D721Med (cell line): ENCODE data around the gene GPR152.
"Not testable (repeated sequence)": the region's sequence is repeated elsewhere in the genome, so short reads cannot be mapped to it uniquely, and the experiment has no call there.

Experiments
- DNase-seq: peaks from one replicate; pipeline ENCODE4 v3.0.0; 2011; ENCODE audit warnings: low spot score; ENCODE audit not compliant: insufficient read length
- FAIRE-seq: peaks from 2 replicates; lab custom pipeline; 2011; peaks lifted over from hg19 to GRCh38; lab: Jason Lieb, UNC
- CTCF ChIP-seq: IDR thresholded peaks from 2 replicates; pipeline ENCODE4 v1.5.1; 2012; ENCODE audit warnings: mild to moderate bottlenecking, control low read depth; ENCODE audit not compliant: insufficient read depth; ENCODE audit errors: missing control alignments

The GPR152 gene

GRCh38 chr11:67492069-67492727 lies 39.7 kb upstream of the GPR152 start:
- FAIRE-seq (no peak), DNase-seq (no peak)
- TF ChIP-seq CTCF = no peak

DNA sequence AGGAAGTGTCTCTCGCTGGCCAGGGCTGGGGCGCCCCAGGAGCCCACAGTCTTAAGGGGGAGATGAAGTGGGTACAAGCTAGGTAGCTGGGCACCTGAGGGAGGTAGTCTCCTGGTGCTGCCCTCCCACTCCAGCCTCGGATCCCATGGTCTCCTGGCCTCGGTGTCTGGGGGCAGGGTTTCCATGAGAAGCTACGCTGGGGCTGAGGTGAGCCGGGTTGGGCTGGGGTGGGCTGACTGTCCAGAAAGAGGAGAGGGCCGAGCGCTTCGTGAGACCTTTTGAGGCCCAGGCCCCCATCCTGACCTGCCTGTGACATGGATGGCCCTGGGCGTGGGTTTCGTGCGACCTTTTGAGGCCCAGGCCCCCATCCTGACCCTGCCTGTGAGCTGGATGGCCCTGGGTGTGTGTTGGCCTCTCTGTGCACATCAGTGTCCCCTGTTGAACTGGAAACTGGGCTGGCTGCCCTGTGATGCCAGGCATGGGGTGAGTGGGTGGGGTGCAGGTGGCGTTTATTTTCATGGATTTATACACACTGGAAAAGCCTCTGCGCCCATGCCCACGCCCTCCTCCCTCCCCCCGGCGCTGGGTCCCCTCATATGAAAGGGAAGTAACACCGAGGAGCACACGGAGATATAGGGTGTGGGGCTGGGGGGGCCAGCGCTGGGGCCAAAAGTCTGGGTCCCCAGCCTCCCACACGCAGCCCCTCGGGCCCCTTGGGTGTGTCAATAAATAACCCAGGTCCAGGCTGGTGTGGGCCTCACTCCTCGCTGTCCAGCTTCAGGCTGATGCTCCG lies 38.9 kb upstream of the GPR152 start:
- peak; percentile 13 for DNase-seq
- no peak for FAIRE-seq
- TF ChIP-seq CTCF = no peak

DNA sequence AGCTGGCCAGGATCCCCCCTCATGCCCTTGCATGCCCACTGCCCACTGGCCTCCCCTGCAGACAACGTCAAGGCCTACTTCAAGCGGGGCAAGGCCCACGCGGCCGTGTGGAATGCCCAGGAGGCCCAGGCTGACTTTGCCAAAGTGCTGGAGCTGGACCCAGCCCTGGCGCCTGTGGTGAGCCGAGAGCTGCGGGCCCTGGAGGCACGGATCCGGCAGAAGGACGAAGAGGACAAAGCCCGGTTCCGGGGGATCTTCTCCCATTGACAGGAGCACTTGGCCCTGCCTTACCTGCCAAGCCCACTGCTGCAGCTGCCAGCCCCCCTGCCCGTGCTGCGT lies 38.2 kb upstream of the GPR152 start:
- FAIRE-seq (no peak), DNase-seq (peak; percentile 7)
- TF ChIP-seq CTCF = no peak

- TF ChIP-seq CTCF = no peak
- DNase-seq (no peak), FAIRE-seq (no peak)
Observed at GRCh38 chr11:67489885-67490726, 37.6 kb upstream of the GPR152 start.

DNA sequence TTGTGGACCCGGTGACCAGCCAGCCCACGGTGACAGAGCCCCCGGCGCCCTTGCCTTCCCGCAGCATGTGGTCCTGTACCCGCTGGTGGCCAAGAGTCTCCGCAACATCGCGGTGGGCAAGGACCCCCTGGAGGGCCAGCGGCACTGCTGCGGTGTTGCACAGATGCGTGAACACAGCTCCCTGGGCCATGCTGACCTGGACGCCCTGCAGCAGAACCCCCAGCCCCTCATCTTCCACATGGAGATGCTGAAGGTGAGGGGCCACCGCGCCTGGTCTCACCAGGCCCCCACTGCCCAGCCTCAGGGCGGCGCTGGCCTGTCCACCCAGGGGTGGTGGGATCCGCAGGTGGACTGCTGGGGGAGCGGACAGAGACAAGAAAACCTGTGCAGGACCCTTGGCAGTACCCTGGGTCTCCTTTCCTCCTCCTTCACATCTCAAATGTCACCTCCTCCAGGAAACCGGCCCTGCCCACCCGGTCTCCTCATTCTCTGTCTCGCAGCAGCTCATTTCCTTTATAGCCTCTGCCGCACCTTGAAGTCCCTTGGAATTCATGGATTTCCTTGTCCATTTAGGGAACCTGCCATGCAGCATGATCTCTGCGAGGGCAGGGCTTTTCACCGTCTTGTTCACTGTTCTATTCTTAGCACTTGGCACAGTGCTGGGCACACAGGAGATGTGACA lies 36.8 kb upstream of the GPR152 start:
- FAIRE-seq (no peak), DNase-seq (no peak)
- TF ChIP-seq CTCF = no peak

DNA sequence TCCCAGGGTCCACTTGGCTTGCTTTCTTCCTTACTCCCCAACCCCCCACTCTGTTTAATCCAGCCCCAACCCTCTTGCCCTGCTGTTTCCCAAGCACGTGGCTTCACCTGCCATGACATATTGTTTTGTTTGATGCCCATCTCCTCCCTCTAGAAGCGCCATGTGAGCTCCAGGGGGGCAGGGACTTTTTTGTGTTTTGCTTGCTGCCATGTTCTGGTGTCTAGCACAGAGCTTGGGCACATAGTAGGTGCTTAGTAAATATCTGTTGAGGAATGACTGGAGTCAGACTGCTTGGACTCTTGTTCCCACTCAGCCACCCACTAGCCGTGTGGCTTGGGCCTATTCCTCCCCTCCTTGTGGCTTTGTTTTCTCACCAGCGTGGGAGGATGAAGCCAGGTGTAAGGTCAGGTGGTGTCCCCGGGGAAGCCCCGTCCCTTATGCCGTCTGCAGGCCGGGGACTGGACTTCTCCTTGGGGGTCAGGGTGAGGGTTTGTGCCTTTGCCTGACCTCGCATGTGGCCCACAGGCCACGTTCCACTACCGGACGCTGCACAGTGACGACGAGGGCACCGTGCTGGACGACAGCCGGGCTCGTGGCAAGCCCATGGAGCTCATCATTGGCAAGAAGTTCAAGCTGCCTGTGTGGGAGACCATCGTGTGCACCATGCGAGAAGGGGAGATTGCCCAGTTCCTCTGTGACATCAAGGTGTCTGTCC lies 34.1 kb upstream of the GPR152 start:
- FAIRE-seq (no peak), DNase-seq (no peak)
- TF ChIP-seq CTCF = no peak

GRCh38 chr11:67485873-67486361 lies 33.4 kb upstream of the GPR152 start:
- DNase-seq, FAIRE-seq: not testable (repeated sequence)
